HT1080 (cell line): ENCODE results near the gene ENOX1. TPM values are rescaled to one million over a fixed set of nuclear protein-coding genes. Genes with fewer than 3 reads are reported as not detected.
A peak's percentile ranks its signal among the peaks of the same experiment; 100 is the strongest.

ENCODE experiments used
- DNase-seq: peaks from one replicate; pipeline ENCODE4 v3.0.0-alpha.2; 2015; ENCODE audit warnings: low read depth
- total RNA-seq: library from RNA; depleted of rRNA; stranded (reverse); fragments of >200 nt; shearing (Covaris generic); gene quantifications from 2 replicates; pipeline ENCODE4 v1.2.3, GENCODE V29; 2014

ENOX1 gene
- total RNA-seq, 1 experiment from 2014 or later = 3.2 TPM

DNA sequence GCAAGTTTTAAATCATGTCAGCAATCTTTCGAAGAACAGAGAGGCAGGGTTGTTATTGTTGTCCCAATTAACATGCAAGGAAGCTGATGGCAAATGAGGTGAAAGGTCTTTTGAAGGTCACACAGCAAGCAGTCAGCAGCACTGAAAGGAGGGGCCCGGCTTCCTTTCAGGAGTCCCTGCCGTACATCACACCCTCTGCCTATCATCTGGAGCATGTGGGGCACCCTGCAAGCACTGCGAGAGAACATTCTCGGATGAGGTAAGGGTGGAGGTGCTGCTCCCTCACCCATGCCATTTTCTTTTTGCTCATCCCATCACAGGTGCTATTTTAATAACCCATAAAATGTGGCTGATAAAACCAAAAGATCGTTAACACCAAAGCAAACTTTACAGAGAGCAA is 111.2 kb downstream of the ENOX1 start:
- no peak for DNase-seq

DNA sequence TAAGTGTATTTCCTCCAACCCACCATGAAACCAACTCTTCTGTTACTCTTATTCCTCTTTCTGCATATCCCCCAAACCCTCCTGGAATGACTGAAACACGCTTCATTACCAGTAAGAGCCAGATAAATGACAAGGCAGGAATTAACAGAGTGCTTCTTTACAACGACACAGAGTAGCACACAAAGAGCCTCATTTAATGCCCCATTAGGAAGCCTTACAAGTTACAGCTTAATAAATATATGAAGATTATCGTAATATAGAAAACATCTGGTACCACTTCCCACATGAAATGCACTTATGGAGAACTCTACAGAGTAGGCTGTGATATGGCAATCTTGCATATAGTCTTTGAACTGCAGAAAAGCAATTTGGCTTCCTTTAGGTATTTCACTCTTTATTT is 116.8 kb downstream of the ENOX1 start:
- no peak for DNase-seq

DNA sequence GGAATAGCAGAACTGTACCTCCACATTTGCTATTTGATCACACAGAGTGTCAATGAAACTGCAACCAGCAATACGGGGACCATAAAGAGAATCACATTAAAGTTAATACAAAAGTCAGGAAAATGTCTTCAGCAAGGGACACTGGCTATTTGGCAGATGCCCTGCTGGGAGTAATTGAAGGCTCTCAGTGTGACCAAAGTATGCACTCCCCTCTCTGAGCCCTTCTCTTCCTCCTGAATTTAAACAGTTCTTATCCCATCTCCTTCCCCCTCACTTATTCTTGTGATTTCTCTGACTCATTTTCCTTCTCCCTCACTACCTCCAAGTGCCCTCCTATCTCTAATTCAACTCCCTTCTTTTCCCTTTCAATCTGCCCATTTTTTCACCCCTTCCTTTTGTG is 117.7 kb downstream of the ENOX1 start:
- no peak for DNase-seq

- DNase-seq = no peak
These were observed 120.4 kb downstream of the ENOX1 start for GRCh38 chr13:43666403-43666802.

DNA sequence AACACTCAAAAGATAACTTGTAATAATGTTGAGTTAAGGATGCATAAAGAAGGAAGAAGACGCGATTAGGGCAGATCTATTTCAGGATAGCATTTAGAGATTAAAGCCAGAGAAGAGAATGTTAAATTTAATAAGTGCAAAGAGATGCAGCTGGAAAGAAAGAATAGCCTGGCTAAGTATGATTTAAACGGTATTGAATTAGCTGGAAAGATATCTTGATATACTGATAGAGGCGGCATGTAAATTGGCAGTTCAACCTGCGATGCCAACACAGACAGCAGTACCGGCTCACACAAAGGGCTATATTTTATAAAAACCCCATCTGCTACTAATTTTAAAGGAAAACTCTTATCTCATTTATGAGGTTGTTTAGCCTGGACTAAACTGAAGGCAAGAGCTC is 121.4 kb downstream of the ENOX1 start:
- no peak for DNase-seq

DNA sequence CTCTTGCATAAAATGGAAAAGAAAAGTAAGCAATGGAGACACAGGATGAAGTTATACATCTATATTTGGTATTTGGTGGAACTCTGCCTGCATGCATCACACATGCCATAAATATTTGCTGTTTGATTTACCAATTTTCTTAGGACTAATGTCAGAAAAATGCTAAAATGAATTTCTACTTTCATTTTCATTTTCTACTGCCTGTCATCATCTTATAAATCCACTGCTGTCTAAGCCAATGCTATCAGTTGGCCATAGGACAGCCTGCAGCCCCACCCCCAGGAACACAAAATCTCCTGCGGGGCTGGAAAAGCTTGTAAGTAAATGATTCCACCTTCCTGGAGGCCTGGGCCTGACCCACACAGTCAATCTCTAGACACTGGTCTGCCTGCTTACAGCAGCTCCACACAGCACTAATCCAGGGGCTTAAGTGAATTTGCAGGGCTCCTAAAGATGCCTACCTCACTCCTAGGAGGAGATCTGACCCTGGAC is 122.0 kb downstream of the ENOX1 start:
- DNase-seq = peak; percentile 70

- DNase-seq = no peak
These were observed 123.2 kb downstream of the ENOX1 start for GRCh38 chr13:43663474-43664090.

DNA sequence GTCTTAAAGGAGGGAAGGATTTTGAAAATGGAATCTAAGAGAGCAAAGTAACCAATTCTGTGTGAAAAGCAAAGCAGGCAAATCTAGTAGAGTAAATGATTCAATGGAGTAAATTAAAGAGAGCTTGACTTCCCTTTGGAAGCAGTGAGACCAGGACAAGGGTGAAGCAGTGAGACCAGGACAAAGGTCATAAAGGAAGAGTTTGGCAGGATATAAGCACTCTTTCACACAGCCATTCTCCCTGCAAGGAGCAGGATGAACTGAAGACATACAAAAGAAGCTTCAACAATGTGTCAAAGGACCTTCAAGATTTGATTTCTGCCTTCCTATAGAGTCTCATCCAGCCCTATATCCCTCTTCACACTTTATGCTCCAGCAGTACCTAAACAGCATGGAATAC is 123.8 kb downstream of the ENOX1 start:
- DNase-seq = no peak

DNA sequence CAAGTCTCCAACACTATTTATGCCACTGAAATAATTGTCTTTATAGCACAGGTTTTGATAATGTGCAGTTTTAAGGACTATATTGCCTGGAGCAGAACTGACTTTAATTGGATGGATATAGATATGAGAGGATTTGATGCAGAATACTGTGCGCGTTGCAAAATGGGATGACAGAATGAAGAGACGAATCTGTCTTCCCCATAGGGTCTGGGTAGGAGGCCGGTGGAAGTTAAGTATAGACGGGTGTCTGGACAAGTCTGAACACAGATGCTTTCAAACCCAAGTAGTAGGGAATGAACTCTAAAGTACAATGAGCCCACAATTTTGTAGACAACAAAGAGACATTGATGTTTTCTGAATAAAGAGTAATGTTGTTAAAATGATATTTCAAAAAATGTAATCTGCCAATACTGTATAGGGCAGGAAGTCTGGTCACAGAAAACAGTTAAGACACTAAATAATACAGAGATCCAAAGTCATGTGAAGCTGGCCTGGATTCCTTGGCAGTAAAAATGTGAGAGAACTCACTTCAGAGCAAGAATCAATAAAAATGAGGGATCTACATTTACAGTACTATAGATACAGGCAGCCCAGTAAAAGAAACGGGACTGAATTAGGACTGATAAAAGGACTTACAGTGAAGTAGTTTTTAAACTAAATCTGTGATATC is 125.5 kb downstream of the ENOX1 start:
- no peak for DNase-seq

DNA sequence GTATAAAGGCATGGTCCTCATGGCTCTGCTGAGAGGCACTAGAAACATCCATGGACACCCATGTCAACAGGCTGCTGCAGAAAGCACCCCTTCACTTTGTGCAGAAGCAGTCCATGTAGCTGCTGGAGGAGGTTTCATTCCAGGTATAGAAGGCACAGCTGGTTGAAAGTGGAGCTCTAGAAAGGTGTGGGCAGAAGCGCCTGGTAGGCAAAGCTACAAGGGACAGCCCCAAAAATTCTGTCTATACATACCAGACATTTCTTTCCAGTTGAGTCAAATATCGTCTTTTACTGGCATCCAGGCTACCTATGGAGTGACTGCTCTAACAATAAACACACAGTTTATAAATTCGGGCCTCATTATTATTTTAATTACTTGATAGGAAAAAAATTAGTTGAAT is 129.3 kb downstream of the ENOX1 start:
- DNase-seq = no peak

- DNase-seq = no peak
These were observed 132.8 kb downstream of the ENOX1 start for GRCh38 chr13:43653980-43654379.

- no peak for DNase-seq
These were observed 133.4 kb downstream of the ENOX1 start for GRCh38 chr13:43653395-43653794.

GRCh38 chr13:43652760-43653159 is 134.0 kb downstream of the ENOX1 start:
- no peak for DNase-seq

DNA sequence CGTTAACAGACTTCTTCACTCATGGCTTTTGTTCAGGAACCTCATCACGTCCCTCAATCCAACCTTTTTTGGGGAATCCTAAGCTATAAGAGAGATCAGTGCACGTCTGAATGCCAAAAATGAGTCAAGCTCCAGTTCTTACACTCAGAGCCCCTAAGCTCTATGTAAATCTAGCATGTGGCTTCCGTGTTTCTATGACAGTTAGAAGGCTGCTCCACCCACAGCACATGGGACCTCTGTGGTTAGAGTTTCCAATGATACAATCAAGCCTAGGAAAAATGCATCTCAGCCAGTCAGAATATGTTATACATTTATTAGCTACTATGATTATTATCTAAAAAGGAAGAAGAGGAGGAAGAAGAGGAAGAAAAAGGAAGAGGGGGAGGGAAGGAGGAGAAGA is 135.9 kb downstream of the ENOX1 start:
- DNase-seq = no peak

DNA sequence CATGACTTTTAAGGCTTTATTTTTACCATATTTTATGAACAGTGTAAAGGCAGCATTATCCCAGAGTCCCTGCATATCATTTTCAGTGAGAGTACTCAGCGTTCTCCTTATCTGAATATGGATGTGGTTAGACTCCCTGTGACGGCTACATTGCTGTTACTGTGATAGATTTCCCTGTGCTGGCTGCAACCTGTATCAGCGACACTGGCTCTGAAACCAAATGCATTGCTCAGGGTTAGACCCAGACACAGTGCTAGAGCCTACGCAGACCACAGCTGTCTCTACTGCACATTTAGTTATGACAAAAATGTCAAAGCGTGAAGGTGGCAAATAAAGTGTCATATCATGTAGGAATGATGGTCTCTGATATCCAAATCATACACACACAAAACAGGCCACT is 138.0 kb downstream of the ENOX1 start:
- no peak for DNase-seq

DNA sequence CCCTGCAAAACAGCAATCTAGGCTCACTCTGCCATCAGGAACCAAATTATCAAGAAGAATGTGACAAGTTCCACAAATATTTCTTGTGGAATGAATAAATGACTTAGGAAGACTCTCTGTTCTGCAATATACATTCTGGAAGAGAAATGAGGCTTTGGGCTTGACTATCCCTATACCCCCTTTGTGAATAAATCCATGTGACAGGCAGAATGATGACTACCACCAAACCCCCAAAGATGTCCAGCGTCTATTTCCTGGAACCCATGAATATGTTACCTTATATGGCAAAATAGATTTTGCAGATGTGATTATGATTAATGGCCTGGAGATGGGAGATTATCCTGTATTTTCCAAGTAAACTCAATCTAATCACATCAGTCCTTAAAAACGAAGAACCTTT is 139.3 kb downstream of the ENOX1 start:
- no peak for DNase-seq

DNA sequence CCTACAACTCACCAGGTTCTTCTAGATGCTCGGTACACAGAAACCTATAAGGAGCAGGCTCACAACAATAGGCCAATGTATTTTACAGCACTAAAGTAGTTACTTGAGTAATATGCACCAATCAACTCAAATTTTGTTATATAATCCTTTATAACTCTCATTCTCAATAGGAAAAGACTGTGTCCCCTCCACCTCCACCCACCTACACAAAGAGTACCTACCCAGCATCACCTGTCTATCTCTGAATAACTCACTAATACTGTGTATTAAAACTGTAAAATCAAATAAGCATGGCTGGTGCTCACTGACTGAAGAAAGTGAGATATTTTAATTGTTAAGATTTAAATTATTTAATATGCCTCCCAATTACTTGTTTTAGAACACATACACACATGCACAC is 146.3 kb downstream of the ENOX1 start:
- no peak for DNase-seq

DNA sequence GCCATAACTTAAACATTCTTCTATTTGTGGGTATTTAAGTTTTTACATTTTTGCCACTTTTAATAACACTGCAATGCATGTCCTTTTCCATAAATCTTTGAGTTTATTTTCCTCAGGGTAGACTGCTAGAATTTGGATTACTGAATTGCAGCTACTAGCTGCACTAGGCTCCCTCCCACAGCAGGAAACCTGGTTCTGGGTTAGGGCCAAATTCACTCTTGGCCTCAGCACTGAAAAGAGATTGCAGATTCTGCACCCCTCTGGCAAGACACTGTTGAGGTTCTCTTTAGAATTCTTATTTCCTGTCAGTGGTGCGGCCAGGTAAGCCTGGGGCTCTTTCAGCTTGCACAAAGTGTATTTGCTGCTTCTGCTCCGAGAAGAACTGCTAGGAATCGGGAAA is 155.7 kb downstream of the ENOX1 start:
- DNase-seq = no peak

GRCh38 chr13:43629691-43630480 is 156.9 kb downstream of the ENOX1 start:
- DNase-seq = no peak

DNA sequence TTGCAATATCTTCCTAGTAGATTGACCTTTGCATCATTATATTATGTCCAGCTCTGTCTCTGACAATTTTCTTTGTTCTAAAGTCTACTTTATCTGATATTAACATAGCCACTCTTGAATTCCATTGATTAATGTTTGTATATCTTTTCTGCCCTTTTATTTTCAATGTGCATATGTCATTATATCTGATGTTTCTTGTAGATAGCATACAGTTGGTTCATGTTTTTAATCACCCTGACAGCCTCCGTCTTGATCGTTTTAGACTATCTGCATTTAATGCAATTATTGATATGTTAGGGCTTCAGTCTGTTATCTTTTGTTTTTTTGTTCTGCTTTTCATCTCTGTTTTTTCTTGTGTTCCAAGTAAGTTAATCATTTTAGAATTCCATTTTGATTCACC is 159.8 kb downstream of the ENOX1 start:
- no peak for DNase-seq

DNA sequence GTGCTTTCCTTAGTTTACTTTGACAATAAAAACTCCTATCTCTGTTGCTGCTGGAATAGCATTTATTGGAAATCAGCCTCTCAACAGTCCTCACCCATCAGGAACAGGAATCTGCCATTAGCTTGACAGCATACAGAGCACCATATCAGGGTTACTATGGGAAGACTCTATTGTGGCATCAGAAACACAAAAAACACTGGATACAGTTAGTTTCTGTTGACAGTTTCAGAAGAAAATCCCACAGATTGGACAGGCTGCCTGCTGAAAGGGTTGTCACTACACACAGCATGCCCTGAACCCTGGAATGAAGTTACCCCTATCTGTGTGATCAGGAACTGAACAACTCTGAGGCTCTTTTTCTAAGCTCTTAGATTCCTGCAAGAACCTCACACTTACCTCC is 172.7 kb downstream of the ENOX1 start:
- DNase-seq = no peak
